Measurements from ENCODE around the gene CCDC102A.

CCDC102A gene

DNA sequence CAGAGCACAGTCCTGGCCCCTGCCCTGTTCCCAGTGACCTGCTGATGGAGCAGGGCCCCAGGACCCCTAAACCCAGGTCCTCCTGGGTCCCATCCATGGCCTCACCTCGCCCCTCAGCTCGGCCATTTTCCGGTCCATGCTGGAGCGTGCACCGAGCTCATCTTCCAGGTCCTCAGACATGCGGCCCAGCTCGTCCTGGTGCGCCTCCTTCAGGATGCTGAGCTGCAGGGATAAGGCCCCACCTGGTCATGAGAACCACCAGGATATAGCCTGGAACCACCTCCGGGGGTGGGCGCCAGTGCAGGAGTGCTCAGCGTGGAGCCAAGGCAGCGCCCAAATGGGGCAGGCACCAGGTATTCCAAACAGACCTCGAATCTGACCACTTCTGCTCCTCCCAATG lies 17.9 kb downstream of the CCDC102A start:
- no peak for DNase-seq (ENCODE audit: low read depth)

DNA sequence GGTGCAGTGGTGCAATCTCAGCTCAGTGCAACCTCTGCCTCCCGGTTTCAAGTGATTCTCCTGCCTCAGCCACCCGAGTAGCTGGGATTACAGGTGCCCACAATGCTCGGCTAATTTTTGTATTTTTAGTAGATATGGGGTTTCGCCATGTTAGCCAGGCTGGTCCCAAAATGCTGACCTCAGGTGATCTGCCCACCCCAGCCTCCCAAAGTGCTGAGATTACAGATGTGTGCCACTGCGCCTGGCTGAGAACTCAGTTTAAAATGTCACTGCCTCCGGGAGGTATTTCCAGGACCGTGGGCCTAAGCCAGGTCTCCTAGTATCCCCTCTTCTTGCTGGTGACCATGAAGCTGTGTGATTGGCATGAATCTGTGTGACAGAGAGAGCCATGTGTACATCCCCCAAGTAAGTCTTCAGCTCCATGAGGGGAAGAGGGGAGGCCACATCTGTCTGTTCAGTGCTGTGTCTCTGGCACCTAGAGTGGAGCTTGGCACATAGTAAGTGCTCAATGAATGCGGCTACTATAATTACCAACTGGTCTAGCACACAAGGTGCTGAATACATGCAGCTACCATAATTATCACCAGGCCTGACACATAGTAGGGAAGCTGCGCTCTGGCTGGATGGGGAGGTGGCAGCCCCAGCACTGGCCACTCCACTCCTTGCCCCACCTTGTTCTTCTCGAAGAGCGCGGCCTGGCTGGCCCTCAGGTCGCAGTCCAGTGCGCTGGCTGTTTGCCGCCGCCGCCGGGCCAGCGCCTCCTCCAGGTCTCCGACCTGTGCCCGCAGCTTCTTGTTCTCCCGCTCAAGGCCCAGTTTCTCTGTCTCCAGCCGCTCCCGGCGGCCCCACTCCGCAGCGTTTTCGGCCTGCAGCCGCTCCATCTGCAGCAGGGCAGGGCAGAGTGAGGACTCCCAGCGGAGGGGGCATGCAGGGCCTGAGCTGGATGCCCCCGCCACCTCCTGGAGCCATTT lies 18.7 kb downstream of the CCDC102A start:
- no peak for DNase-seq (ENCODE audit: low read depth)

DNA sequence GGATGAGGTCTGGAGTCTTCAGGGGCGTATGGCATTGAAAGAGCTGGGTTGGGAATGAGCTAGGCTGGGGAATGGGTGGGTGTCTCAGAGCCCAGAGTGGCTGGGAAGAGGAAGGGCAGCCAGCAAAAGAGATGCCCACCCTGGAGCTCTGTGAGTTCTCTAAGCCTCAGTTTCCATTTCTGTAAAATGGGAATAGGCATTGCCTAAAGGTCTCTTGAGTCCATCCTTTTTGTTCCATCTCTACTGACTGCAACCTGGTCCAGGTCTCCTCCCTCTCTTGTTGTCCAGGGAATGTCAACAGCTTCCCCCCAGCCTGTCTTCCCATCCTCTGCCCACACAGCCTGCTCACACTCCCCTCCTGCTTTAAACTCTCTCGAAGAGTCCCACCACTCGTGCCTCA lies 19.6 kb downstream of the CCDC102A start:
- no peak for DNase-seq (ENCODE audit: low read depth)

DNA sequence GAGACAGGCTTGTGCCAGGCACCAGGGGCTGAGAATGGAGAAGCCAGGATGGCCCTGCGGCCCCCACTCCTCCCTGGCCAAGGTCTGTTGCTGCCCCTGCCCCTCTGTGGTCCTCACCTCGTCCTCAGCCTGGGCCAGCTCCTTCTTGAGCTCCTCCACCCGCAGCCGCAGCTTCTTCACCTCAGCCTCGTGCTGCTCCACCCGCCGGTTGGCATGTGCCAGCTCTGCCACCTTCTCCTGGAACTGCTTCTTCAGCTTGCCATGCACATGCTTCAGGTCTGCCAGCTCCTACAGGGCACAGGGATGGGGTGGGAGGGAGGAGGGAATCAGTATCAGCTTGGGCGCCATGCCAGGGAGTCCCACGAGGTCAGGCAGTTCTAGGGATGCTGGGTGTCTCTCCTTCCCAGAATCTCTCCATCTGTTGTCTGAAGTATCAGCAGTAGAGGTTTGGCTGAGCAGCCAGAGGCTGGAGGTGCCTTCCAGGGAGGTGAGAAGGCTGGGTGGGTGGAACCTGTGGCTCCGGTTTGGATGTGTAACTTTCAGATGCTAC lies 20.1 kb downstream of the CCDC102A start:
- no peak for DNase-seq (ENCODE audit: low read depth)

DNA sequence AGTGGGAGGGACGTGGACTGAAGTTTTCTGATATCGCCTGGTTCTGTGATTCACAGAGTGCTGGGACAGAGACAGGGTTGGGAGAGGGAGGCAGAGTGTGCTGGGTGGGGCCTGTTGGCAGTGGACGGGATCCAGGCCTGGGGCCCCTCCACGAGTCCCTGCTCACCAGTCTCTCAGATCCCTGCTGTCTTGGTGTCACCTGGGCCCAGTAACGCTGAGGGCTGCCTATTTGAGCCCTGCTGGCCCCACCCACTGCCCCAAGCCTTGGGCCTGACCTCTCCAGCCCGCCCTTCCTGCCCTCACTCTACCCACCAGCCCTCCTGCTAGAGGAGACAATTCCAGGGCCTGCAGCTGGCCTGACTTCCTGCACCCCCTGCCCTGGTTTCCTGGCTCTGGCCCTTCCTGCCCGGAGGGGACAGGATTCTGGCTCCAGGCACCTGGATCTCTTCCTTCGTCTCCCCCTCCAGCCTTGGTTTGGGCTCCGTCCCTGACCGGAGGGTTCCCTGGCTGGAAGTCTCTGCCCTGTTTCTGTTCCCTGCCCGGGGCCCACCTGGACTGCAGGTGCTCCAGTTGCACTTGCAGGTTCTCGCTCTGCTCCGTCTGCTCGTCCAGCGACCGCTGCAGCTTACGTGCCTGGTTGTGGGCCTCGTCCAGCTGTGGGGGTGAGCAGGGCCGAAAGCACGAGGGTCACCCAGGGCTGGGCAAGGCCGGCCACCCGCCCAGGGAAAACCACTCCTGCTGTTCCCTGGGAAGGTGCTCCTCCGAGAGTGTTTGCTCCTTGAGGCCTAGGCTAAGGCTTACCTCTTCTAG lies 21.4 kb downstream of the CCDC102A start:
- DNase-seq (ENCODE audit: low read depth) = no peak

DNA sequence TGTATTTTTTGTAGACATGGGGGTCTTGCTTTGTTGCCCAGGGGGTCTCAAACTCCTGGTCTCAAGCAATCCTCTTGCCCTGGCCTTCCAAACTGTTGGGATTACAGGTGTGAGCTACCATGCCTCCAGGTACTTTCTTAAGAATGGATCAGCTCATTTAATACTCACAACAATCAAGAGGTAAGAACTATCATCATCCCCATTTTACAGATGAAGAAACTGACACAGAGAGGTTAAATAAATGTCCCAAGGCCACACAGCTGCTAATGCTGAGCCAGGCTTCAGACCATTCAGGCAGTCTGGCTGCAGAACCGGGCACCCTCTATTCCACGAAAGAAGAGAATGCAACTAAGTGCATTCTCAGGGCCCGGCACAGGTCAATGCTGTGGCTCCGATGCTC lies 22.0 kb downstream of the CCDC102A start:
- no peak for DNase-seq (ENCODE audit: low read depth)

DNA sequence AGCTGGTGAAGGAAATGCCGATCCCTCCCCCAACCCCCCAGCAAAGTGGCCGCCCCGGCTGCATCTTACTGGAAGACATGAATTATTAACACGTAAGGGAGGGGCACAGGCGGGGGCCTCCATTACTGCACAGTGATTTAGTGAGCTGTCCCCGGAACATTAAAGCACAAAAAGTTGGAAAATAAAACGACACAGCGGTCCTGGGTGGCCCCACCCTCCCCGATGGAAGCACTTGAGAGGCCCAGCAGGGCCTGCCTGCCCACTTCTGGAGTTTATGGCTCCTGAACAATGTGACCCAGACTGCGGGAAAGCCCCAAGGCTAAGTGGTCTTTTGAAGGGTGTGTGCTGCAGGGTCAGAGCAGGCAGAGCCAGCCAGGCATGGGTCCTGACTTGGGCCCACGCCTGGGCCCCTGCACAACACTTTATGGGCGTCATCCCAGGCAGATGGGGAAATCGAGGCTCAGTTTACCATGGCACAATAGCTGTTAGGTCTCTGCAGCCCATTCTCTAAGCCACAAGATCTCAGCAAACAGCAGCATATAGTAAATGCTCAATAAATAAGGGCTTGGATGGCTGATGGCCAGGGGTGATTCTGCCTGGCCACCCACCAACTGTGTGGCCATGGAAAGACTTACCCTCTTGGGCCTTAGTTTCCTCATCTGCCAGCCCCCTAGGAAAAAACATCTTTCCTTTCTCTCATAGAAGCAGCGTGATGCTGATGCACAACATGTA lies 22.8 kb downstream of the CCDC102A start:
- DNase-seq (ENCODE audit: low read depth) = no peak

DNA sequence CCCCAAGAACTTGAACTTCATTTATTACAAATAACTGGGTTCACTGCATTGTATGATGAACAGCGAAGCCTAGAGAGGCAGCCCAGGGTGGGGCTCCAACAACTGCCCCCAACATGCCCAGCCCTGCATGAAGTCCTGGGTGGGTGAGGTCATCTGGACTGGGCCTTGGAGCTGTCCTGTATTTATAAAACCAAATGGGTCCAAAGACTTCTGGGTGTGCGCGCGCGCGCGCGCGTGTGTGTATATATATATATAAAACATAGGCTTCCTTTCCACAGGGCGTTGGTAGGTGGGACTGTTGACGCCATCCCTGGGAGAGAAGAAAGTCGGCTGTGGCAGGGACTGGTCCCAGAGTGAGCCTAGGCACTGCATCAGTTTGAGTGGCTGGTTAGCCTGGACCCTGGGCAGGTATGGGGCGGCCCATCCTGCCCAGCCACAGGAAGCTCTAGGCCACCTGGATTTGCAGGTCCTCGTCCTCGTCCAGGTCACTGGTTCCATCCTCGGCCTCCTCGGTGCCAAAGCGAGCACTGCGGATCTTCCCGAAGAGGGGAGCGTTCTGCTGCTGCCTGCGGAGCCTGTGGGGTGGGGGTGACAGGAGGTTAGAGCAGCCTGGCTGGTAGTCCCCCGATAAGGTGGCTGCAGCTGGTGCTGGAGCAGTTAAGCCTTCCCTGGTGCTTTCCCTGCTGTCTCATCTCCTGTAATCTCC lies 23.9 kb downstream of the CCDC102A start:
- DNase-seq (ENCODE audit: low read depth) = no peak

DNA sequence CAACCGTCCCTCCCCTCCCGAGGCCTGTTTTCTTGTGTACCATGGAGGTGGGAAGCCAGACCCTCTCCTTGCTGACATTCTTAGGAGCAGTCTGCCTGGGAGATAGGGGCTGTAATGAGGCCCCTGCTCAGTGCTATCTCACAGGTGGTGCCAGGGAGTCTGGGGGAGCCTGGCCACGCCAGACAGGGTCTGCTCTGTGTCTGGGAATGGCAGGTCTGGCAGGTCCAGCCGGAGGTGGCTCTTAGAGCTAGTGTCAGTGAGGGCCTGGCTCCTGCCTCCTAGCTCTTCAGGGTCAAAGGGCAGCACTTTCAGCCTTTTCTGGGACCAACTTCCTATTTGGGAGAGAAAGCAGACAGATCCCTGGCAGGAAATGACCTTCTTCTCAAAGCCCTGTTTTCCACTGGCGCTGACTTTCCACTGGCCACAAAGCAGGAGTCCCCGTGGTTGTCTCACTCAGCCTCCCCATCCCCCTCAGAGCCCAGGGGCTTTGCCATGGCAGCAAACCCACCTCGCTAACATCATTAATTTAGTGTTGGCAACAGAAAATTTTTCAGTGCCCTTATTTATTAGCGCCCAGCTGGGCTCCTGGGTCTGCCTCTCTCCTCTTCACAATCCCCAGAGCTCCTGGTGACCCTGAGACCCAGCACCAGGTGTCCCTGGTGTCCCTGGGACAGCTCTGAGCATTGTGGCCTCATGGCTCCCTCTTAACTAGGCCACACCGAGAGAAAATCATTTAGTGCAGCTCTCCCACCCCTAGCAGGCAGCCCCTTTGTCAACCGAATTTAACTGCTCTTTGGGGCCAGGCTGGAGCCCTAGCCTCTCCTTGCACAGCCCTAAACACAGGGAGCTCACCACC lies 26.1 kb downstream of the CCDC102A start:
- no peak for DNase-seq (ENCODE audit: low read depth)

DNA sequence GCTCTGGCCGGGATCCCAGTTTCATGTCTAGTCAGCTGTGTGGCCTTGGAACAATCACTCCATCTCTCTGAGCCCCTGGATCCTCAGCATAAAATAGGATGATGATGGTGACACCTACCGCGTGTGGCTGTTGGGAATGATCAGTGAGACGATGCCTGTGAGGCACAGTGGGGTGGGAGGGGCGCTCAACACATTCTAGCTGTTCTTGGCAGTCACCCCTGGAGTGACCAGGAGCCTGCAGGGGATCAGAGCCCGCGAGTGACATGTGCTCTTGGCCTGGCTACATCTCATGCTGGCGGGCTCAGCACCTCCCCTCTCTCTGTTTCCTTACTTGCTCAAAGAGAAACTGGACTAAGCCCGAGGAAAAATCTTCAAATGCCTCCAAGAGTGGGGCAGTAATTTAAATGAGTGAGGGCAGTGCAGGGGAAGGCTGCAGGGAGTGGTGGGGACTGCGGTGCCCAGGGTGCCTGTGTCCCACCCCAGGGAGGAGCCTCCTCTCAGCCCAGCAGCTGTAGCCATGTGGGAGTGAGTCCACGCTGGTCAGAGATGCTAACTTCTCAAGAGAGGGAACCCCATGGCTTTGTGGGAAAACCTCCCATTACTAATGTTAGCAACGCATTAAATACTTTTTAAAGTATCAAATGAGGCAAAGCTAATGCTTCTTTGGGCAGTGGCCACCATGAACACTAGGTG lies 27.0 kb downstream of the CCDC102A start:
- no peak for DNase-seq (ENCODE audit: low read depth)

DNA sequence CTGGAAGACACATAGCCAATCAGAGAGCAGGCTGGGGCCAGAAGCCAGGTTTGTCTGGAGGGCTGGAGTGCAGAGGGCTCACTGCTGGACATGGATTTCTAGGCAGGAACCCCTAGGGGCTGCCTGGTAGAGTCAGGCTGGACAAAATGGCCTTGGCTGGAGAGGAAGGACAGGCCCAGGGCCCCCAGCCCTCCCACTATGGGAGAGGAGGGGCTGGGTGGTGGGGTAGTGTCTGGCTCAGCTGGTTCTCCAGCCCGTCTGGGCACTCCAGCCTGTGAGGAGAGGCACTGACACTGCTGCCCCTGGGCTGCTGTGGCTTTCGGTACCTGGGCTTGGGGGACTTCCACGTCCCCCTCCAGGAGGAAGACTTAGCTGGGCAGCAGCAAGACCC lies 28.3 kb downstream of the CCDC102A start:
- no peak for DNase-seq (ENCODE audit: low read depth)

DNA sequence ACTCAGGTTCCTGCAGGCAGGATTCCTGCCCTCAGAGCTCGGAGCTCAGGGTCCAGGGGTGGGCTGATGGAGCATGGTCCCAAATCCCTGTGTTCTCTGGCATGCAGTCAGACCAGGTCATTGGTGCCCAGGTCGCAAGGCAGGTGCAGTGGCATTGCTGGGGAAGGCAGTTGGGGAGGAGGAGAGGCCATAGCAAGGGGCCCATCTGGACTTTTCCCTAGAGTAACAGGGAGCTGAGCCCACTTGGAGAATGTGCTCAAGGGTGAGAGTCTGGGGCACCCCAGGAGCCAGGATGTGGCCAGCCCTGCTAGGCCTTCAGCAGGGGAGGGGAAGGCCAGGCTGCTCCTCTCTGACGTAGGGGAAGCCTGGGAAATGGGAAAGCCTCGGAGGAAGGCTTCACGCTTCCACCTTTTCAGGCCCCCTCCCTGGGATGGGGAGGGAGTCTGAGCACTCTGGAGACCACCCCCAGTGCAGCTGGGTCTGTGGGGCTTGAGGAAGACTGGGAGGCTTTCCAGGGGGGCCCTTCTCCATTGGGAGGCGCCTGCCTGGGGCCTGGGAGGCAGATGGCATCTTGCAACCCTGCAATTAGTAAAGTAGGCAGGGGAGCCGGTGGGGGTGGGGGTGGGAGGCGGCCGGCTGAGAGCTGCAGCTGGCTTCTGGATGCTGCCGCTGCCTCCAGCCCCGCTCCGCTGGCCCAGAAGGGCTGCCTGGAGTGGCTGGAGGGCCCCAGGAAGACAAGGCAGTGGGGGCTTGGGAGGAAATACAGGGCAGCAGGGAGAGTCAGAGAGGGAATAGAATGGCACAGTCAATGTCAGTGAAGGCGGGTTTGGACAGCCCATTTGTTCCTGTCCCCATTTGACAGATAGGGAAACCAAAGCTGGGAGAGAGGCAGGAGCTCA lies 29.0 kb downstream of the CCDC102A start:
- no peak for DNase-seq (ENCODE audit: low read depth)

DNA sequence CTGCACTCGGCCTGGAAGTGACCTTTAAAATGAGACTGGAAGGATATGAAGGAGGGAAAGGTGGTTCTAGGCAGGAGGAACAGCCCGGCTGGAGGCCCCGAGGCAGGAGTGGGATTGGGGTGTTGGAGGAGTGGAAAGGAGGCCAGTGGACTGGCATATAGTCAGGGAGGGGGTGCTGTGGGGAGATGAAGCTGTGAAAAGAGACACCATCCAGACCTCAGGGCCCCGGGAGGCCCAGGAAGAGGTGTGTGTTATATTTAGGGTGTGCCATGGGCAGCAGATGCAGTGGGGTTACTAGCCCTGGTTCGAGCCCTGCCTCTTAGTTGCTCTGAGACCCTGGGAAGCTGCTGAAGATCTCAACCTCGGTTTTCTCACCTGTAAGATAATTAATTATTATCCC lies 31.2 kb downstream of the CCDC102A start:
- DNase-seq (ENCODE audit: low read depth) = no peak

DNA sequence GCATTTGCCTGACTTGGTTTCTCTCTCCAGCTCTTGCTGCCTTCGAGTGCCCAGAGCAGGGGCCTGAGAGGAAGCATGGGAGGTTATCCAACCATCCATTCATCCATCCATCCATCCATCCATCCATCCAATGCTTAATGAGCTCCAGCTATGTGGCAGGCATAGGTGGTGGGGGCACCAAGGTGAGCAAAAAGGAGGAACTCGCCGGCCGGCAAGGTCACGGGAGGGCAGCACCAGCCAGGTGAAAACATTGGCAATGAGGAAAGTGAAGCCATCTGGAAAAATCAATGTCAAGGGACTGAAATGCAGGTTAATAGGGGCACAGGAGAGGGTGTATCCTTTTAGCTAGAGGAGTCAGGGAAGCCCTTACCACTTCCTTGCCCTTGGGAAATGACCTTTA lies 31.9 kb downstream of the CCDC102A start:
- DNase-seq (ENCODE audit: low read depth) = no peak

DNA sequence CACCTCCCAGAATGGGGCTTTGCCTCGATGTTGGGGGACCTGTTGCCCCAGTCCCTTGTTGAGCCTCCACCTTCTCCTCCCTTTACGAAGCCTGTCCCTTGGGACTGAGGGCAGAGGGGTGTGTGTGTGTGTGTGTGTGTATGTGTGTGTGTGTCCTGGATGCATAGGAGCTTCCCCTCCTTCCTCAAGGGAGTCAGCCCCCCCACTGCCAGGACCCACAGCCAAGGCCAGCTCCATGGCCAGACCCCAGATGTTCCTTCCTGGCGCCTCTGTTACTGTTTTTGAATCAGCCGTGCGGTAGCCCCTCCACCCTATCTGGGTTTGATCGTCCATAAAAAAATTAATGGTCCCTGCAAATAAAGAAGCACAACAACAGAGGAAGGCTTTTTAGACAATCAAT lies 32.4 kb downstream of the CCDC102A start:
- no peak for DNase-seq (ENCODE audit: low read depth)

DNA sequence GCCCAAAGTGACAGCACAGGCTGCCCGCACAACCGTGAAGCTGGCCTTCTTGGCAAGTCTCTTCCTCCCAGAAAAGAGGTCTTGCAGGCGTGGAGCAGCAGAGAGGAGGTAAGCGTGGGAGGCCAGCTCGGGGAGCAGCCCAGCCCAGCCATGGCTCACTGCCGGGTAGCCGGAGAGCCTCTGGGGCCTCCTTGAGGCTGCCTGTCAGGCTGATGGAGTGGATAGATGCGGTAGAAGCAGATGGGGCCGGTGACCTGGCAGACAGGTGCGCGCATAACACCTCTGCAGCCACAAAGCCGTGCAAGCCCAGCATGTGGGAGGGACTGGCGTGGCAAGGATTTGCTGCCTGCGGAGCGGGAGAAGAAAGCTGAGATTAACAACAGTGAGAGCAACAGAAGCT lies 33.0 kb downstream of the CCDC102A start:
- DNase-seq (ENCODE audit: low read depth) = no peak

DNA sequence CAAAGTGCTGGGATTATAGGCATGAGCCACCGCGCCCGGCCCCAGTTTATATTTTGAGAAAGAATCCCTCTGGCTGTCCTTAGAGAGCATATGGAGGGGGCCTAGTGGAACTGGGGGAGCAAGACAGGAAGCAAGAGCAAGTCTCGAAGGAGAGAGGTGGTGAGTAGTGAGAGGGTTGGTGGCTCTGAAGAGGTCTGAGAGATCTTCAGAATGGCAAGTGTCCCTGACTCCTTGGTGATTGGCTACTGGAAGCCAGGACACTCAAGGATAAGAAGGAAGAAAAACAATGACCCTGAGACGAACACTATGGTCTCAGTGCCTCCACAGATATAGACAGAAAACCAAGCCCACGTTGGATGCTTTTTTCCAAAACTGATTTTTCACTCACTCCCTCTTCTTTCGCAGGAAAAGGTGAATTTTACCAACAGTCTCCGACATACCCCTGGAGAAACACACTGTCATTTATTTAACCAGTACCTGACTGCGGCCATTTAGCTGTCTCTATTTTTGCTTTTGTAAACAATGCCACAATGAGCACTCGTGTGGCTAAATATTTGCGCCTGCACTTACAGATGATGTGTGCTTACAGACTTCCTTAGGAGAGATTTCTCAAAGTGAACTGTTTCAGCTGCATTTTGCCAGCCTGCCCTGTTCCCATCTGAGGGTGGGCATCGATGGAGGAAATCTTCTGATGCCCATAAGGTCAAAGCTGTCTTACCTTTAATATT lies 34.2 kb downstream of the CCDC102A start:
- DNase-seq (ENCODE audit: low read depth) = no peak

DNA sequence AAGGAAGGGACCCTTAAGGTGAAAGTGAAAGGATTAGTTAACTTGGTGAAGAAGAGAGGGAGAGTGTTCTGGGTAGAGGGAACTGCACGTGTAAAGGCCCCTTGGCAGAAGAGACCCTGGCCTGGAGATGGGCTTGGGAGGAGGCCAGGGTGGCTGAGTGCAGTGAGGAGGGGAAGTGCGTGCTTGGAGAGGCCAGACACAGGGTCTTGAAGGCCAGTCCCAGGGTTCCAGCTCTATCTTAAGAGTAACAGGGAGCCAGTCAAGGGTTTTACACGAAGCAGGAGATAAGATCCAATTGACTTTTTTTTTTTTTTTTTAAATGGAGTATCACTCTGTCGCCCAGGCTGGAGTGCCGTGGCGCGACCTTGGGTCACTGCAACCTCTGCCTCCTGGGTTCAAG lies 34.9 kb downstream of the CCDC102A start:
- DNase-seq (ENCODE audit: low read depth) = no peak

Measured in stromal cell of bone marrow (primary cell).